HG03103 (cell line): ENCODE results near the gene PTER.

Source experiments
- ATAC-seq: cut with Tn5 transposase; IDR thresholded peaks from one replicate; pipeline ENCODE4 v1.9.1; 2021; ENCODE audit warnings: low read depth; ENCODE audit not compliant: unreplicated experiment

PTER gene, protein sequence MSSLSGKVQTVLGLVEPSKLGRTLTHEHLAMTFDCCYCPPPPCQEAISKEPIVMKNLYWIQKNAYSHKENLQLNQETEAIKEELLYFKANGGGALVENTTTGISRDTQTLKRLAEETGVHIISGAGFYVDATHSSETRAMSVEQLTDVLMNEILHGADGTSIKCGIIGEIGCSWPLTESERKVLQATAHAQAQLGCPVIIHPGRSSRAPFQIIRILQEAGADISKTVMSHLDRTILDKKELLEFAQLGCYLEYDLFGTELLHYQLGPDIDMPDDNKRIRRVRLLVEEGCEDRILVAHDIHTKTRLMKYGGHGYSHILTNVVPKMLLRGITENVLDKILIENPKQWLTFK

DNA sequence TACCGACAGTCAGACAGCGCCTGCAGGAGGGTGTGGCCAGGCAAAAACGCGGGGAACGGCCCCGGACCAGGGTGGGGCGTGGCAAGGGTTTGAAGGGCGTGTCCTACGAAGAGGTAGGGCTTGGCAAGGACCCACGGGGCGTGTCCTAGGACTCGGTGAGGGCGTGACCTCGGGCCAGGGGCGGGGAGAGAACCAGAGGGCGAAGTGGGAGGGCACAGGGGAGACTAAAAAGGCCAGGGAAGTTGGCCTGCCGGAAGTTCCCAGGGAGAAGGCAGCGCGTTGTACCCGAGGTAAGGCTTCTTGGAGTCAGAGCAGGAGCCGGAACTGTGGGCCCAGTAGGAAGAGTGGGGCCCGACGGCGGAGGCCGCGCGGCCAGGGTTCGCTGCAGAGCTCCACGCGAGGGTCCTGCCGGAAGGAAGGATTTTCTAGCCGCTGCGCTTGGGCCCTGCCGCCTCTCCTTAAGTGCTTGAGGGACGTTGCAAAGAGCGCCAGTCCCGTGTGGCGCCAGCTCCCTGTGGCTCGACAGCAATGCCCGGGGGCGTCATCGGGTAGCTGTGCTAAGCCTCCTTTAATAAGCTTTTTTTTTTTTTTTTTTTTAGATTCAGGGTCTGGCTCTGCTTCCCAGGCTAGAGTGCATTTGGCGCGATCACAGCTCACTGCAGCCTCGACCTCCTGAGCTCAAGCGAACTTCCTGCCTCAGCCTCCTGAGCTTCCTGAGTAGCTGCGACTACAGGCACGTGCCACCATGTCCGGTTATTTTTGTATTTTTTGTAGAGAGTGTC, at the start of gene PTER:
Gene PTER (plus strand): TSS at position 253 of the 782 bp plus-strand sequence. CDS start 47,375 bp downstream, outside the sequence.
- peak; percentile 96 for ATAC-seq

DNA sequence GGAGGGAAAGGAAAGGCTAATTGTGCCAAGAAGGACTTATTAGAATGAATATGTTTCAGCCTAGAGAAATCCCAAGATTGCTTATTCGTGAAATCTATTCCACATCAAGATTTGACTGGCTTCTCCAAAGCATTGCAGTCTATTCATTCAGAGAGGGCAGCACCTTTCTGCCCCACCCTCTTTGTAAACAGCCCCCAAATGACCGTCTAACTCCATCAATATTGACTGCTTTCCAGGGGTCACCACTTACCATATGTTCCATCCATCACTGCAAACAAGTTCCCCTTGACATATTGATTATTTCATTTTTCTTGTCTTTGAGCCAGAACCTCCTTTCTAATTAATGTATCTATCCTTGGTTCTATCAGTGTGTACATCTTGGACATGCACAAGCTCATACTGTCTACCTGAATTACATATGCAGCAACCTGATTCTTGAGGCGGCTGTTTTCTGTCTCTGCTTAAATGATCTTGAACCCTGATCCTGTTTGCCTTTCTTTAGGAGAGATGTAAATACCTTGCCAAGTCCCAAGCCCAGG, 44.2 kb upstream of the PTER start:
- no peak for ATAC-seq

DNA sequence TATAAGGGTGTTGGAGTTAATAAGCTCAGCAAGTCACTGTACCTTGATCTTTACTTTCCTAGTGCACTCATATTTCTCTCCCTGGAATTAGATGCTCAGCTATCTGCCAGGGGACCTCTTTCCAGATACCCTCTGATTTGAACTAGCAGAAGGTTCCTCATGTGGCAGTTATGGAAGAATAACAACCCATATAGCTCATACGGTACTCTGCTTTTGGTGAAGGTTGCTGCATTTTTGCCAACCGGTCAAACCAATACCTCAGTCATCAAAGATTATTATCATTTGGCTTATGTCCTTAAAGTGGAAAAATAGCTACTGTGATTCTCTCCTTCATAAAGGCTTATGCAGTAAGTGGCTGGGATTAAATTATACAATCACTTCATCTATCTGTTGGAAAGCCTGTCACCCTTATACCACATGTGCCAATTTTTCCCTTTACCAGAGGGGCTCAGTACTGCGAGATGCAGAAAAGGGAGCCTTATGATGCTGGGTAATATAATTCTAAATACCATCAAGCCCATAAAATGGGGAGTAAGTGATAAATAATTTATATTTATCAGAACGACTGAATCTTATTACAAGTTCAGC, 43.4 kb upstream of the PTER start:
- ATAC-seq, result no peak

DNA sequence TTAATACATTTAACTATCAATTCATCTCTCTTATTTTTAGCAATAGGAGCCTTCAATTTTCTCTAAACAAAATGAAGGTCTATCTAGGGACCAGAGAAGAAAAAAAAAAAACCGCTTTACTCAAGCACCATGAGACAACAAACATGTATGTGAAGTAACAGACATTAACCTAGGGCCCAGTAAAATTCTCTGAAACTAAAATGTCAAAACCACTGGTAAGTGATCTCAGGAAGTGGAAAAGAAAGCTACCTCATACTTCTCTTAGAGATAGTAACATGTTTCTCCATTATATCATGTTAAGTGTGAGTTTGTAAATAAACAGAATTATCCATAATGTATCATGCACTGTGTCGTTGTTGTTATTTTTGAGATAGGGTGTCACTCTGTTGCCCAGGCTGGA, 35.4 kb upstream of the PTER start:
- no peak for ATAC-seq

DNA sequence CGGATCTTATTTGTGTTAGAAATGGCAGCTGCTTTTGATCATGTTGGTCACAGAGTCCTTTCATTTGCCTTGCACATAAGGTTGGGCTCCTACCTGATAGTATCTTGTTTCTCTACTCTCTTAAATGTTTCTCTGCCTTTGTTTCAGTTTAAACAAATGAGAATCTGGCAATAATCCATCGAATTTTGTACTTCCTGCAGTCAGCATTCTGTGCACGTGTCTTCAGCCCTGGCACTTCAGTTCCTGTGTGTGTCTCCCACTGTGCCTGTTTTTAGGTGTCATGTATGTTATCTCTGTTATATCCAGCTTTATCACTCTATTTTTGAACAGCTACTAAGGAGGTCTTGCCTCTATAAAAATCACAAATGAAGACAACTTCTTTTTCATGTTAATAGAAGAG, 28.4 kb upstream of the PTER start:
- ATAC-seq, result no peak

DNA sequence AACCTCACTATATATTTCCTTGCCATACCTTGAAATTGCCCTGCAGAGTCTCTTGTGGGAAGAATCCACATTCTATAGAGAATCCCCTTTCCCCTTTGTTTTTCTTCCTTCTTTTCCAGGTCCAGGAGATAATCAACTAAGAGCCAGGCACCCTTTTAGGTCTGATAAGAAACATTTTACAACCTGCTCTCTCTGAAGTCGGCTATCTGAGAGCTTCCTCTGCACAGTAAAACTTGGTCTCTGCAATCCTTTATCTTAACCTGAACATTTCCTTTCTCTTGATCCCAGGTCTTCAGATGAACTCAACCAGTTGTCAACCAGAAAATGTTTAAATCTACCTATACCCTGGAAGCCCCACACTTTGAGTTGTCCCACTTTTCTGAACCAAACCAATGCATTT, 19.5 kb upstream of the PTER start:
- ATAC-seq, result no peak

DNA sequence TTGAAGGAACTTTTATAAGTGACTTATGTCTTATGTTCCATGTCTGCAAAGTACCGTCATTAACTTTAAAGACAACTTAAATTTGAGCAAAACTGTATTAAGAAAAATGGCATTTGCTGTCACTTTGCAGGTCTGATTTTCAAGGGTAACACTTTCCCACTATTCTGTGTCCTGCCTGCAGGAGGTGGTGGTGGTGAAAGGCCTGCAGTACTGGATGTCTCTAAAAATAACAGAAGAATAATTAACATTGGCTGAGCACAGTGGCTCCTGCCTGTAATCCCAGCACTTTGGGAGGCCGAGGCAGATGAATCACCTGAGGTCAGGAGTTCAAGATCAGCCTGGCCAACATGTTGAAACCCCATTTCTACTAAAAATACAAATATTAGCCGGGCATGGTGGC, 13.2 kb upstream of the PTER start:
- ATAC-seq, result no peak

DNA sequence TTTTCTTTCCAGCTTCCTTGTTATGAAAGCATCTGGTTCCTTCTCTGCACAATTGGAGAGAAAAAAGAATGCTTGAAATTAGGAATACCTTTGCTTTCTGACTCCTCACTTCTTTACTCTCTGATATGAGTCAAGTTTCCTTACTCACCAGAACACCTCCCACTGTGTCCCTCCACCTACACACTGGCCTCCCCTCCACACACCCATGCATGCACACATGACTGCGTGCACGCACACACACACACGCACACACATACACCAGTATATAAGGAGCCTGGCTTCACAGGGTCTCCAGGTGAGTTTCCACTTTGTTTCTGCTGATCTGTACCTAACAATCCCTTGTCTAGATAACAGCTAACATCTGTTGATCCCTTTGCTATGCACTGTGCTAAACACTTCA, 11.4 kb upstream of the PTER start:
- ATAC-seq, result no peak

DNA sequence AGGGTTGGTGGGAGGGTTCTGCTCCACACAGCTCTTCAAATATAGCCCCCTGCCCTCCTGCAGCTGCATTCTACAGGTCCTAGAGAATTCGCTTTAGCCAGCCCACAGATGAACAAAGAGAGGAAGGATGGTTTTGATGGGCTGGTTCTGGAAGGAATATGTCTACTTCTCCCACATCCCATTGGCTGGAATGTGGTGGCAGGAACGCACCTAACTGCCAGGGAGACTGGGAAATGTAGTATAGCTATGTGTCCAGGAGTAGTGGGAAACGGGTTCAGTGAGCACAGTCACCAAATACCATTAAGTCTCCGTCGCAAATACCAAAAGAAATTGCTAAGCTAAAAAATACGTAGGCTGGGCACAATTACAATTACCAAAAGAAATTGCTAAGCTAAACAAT, 7.3 kb upstream of the PTER start:
- no peak for ATAC-seq

DNA sequence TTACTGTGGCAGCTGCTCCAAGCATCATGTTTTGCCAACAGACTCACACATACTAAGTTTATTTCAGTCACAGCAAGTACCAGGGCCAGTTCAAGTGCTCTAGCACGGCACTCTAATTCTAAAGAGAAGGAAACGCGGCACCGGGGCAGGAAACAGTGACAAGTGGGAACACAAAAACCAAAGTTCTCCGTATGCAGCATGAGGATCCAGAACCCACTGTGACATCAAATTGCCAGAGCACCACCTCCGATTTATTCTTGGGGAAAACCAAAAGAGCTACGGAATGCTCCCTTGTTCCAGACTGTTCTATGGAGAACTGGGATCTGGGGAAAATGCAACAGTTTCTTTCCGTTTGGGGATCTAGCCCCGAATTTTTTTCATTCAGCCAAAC, 448 bp upstream of the PTER start:
- ATAC-seq, result peak; percentile 1

DNA sequence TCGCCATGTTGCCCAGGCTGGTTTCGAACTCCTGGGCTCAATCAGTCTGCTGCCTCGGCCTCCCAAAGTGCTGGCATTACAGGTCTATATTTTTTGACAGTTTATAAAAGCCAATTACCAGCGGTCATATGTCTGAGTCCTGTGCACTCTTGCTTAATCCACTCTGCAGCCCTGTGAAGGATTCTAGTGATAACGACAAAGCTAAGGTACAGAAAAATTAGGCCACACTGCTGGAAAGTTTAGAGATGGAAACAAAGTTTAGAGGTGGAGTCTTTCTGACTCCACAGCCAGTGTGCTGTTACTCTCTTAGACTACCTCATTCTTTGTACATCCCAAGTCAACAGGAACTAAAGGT, 707 bp downstream of the PTER start:
- ATAC-seq, result no peak

DNA sequence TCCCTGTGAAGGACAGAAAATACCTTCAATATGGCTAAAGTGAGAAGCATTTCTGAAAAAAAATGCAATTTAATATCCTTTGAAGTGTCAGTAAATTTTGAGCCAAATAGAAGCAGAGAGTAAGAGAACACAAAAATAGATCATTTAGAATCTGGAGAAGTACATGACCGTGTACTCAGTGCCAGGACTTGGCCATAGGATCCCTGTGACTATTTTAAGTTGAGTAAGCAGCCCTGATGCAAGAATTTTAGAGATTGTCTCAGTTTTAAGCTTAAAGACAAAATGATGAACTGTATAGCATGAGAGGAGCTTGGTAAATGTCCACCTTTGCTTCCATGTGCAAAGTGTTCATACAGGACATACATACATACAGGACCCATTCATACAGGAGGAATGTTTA, 2.5 kb downstream of the PTER start:
- no peak for ATAC-seq

DNA sequence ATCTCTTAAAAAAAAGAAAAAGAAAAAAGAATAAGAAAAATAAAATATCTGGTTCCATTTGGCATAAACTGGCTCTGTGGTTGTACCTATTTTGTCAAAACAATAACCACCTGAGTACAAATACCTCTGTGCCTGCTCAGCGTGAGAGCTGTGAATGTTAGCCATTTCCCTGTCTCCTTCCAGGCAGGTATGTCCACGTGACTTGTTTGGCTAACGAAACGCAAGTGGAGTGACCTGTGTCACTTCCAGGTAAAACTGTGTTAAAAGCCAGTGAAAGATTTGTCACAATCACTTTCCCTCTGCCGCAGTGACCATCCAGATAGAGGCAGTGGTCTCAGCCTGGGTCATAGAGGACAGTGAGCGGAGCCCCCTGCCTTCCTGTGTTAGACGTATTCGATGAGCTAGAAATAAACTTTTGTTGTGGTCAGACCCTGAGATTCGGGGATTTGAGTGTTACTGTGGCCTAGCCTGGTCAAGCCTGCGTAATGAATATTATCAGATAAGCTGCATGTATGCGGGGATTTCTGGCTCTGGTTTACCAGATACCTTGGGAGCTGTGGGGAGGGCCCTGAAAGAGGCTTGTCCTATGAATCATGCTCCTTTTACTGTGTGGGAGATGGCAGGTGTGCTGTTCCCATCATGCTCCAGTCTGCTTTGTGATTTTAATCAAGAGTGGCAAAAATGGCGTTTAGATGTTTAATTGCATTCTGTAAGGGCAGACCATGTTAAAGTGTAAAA, 3.8 kb downstream of the PTER start:
- no peak for ATAC-seq

DNA sequence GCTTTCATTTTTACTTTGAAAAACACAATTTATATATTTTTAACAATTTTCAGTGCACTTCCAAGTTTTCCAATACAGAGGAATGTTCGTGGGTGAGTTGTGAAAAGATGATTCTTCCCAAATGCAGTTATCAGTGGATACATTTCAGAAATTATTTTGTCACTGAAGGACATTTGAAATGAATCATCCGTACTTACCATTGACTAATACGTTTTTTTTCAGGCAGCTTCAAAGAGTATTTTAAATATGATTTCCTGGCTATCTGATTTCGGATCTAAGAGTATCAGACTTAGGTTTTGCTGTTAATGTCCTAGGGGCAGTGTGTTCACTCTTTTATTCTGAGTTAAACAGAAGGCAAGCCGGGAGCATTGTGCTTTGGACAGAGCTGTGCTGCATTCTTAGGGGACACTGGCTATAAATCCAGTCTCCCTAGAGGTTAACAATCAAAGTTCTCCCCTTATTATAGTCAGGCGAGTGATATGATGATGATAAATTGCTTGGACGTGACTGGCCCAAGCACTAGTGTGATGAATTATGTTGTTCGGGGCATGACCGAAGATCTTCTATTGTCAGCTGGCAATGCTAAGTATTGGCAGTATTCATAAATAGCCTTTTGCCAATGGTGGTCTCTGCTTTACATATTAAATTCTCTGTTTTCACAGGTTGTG, 4.5 kb downstream of the PTER start:
- no peak for ATAC-seq

DNA sequence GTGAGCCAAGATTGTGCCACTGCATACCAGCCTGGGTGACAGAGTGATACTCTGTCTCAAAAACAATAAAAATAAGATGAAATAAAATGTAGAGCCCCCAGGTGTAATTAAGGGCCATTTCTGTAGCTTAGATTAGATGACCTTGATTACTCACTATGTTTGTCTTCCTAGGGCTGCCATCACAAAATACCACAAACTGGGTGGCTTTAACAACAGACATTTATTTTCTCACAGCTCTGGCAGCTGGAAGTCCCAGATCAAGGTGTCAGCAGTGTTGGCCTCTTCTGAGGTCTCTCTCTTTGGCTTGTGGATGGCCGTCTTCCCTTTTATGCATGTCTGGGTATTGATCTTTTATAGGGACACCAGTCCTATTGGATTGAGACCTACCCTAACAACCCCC, 6.1 kb downstream of the PTER start:
- ATAC-seq, result no peak

DNA sequence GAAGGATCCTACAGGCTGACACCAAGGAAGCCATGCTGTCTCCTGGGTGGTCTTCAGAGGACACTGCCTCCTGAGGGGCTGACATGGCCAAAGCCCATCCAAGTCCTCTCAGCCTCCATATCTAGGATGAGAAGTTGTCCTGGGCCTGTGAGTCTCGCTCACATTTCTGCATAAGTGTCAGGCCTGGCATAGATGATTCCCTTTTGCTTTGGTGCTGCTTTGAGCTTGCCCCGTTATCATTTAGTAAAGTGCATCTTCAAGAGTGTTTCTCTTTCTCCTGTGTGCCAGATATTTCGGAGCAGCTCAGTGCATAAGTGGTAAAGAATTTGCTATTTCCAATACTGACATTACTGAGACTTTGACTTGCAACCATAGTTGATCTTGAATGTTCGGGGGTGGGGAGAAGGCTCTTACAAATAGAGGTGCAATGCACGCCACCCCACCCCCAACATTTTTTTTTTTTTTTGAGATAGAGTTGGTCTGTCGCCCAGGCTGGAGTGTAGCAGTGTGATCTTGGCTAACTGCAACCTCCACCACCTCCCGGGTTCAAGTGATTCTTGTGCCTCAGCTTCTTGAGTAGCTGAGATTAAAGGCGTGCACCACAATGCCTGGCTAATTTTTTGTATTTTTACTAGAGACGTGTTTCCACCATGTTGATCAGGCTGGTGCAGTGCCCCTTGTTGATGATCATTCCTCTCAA, 9.1 kb downstream of the PTER start:
- no peak for ATAC-seq

DNA sequence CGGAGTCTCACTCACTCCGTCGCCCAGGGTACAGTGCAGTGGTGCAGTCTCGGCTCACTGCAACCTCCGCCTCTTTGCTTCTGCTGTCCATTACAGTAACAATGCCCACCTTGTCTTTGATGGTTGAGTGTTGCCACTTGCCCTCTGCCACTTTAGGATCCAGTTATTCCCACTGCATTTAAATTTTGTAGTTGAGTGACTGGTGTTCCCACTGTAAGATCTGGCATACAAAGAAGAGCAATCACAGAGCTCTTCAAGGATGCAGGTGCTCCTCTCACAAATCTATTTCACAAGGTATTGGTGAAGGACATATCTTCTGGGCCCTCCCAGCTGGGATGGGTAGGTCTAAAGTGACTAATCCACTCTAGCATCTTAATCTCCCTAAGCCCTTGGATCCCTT, 12.6 kb downstream of the PTER start:
- ATAC-seq, result no peak

DNA sequence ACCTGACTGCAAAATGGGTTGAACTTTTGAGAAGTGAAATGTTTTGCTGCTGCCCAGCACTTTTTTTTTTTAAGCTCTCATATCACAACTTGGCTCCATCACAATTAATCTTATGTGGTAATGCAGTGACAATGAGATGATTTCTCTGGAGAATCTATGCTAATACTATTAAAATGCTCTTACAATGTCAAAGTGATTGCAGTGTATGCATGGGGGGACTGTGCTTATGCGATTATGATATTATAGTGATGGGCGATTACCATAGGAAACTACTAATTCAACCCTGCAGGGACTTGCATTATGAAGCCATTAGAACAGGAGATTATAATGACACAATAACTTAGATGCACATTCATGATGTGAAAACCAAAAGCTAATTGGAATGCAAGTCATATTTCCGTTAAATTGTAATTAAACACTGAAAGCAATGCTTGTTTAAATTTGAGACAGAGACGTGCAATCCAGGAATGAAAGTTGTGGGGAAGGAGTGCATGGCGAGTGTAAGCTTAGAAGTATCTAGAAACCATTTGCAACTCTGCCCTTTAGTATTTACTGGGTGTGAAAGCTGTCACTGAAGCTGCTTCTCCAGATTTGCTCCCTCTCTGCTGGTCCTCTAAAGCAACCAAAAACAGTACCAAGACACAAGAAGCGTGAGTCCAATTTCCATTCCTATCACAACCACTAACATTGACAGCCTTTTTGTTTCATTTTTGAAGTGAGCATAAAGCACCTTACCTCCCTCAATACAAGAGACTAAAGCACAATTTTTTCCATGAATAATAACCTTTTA, 21.6 kb downstream of the PTER start:
- no peak for ATAC-seq

DNA sequence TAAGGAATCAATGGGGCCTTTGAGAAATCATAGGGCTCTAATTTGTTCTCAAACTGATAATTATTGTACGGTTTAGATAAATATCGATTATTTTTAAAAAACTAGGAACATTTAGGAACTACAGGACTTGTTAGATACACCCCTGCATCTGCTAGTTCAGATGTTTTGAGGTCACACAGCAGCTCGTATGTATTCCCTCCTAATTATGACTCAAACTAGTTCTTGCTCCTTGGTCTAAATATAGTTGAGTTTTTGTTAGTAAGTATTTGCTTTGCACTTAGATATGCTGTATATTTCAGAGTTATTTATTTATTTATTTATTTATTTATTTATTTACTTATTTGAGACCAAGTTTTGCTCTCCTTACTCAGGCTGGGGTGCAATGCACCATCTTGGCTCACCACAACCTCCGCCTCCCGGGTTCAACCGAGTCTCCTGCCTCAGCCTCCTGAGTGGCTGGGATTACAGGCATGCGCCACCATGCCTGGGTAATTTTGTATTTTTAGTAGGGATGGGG, 22.7 kb downstream of the PTER start:
- ATAC-seq, result no peak
